Measurements from ENCODE around the gene CALU. TPM values are rescaled to one million over a fixed set of nuclear protein-coding genes. Genes with fewer than 3 reads are reported as not detected.
A peak's percentile ranks its signal among the peaks of the same experiment; 100 is the strongest.

CALU gene
- total RNA-seq, 4 donors from 2014 or later: 107 to 132 (median 128) TPM

DNA sequence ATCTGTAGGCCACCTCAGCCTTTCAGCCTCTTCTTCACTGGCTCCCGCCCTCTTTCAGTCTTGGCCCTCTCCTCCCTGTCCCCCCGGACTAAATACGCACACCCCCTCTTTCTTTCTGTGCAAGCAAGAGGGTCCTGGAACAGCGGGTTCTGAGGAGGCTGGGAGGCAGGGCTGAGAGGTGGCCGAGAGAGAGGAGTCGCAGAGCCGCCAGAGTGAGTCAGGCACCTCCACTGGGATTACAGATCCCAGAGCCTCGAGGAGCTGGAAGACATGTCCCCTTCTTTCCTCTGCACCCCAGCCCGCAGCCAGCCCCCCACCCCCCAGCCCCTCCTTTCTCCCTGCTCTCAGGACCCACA is 52.8 kb downstream of the CALU start:
- ATAC-seq (ENCODE audit: low FRiP score): peak; percentile 7
- no peak for DNase-seq (ENCODE audit: low spot score)
- TF ChIP-seq, protein P1, sequence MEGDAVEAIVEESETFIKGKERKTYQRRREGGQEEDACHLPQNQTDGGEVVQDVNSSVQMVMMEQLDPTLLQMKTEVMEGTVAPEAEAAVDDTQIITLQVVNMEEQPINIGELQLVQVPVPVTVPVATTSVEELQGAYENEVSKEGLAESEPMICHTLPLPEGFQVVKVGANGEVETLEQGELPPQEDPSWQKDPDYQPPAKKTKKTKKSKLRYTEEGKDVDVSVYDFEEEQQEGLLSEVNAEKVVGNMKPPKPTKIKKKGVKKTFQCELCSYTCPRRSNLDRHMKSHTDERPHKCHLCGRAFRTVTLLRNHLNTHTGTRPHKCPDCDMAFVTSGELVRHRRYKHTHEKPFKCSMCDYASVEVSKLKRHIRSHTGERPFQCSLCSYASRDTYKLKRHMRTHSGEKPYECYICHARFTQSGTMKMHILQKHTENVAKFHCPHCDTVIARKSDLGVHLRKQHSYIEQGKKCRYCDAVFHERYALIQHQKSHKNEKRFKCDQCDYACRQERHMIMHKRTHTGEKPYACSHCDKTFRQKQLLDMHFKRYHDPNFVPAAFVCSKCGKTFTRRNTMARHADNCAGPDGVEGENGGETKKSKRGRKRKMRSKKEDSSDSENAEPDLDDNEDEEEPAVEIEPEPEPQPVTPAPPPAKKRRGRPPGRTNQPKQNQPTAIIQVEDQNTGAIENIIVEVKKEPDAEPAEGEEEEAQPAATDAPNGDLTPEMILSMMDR (IDR thresholded peaks at IDR 0.05): no peak

DNA sequence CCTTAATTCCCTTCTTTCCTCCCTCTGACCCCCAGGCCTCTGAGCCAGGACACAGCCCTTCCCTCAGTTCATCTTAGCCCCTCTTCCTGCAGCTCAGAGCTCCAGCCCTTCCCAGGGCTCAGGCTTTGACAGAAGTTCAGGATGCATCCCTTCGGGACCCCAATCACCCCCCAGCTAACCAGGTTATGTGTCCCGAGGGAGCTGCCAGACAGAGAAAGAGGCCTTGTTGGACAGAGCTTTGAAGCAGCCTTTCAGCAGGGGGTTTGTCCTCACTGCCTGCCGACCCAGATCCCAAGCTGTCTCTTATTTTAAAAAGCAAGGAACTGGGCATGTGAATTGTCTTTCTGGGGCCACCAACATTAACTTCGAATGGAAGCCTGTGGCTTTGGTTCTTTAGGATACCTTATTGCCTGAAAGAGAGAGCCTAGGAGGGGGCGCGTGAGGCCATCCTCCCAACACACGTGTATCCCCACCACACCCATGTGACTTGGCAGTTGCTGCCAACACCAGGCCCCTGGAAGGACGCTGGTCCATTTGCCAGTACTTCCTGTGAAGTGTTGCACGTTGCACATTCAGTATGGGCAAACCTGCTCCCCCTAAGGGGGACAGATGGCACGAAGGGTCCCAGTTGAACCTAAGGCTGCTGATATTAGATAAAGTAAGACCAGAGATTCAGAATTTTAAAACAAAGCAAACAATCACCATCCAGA is 53.5 kb downstream of the CALU start:
- ATAC-seq (ENCODE audit: low FRiP score): no peak
- DNase-seq (ENCODE audit: low spot score): no peak
- TF ChIP-seq, protein P1 (IDR thresholded peaks at IDR 0.05): no peak

DNA sequence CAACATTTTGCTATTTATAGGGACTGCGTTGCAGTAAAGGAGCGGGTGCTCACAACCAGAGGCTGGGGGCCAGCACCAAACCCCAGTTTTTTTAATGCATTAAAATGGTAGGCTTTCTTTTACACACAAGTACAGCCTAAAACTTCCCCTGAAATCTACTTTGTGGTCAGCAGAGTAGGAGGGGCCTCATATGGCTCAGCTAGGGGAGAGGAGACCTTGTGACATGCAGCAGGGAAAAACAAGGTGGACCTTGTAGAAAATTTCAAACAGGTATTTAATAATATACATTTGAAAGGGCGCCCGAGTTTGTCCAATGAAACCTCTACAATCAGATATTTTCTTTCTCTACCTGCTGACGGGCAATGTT is 54.0 kb downstream of the CALU start:
- DNase-seq (ENCODE audit: low spot score): no peak
- TF ChIP-seq, protein P1 (IDR thresholded peaks at IDR 0.05): no peak
- ATAC-seq (ENCODE audit: low FRiP score): no peak

DNA sequence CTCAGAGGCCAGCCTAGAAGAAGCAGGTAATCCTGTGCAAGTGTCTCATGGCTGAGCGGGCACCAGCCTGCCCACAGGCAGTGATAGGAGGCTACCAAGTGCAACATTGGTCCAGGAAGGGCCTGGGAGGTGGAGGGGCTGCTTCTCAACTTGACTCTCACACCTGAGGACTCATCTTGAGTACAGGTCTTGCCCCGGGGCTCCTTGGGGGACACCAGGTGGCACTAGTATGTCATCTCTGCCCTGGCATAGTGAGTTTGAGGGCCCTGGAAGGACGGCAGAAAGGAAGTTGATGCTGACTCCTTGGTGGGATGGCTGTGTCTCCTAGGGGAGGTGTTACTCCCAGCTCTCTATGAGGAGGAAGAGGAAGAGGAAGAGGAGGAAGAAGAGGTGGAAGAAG is 54.9 kb downstream of the CALU start:
- ATAC-seq (ENCODE audit: low FRiP score): no peak
- TF ChIP-seq, protein P1 (IDR thresholded peaks at IDR 0.05): no peak
- no peak for DNase-seq (ENCODE audit: low spot score)

DNA sequence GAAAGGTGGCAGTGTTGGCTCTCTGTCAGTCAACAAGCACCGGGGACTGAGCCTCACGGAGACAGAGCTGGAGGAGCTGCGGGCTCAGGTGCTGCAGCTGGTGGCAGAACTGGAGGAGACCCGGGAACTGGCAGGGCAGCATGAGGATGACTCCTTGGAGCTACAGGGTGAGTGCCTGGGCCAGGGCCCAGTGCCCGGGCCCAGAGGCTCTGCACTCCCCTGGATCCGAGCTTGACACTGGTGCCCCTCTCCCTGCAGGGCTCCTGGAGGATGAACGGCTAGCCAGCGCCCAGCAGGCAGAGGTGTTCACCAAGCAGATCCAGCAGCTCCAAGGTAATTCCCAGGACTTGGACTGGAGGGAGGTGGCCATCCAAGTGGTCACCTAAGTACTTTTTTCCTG is 55.3 kb downstream of the CALU start:
- no peak for DNase-seq (ENCODE audit: low spot score)
- TF ChIP-seq, protein P1 (IDR thresholded peaks at IDR 0.05): no peak
- no peak for ATAC-seq (ENCODE audit: low FRiP score)

DNA sequence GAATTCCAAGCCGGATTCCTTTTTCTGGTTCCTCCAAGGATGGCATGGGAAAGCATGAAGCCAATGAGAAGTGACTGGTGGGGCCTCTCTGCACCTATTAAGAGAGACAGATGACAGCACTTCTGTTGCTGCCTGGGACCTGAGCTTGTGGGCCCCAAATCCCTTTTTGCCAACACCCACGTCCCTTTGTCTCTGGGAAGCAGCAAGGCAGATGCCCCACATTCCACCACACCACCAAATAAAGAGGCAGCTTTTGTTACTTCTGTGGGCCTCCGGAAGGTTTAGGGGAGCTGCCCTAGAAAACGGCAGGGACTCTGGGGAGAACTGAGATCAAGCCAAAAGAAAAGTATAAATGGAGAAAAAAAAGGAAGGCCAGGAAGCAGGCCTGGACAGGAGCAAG is 56.0 kb downstream of the CALU start:
- ATAC-seq (ENCODE audit: low FRiP score): no peak
- TF ChIP-seq, protein P1 (IDR thresholded peaks at IDR 0.05): no peak
- DNase-seq (ENCODE audit: low spot score): no peak

DNA sequence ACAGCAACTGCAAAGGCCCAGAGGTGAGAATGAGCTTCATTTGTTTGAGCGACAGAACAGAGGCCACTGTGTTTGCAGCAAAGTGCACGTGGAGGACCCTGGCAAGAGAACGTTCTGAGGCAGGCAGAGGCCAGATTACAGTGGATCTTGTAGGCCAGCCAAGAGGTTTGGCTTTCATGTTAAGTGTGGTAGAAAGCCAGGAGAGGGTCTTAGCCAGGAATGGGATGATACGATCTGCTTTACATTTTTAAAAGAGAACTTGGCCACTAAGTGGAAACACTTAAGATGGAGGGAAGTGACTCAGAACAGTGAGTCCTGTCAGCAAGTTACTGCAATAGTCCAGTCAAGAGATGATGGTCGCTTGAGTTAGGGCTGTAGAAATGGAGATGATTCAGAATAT is 57.2 kb downstream of the CALU start:
- no peak for ATAC-seq (ENCODE audit: low FRiP score)
- TF ChIP-seq, protein P1 (IDR thresholded peaks at IDR 0.05): no peak
- DNase-seq (ENCODE audit: low spot score): no peak

Measured in omental fat pad (tissue), 4 donors.